NCI-H748 (cell line): ENCODE measurements around the gene PRR18.

Source experiments
- DNase-seq: peaks from one replicate; lab custom pipeline; 2025; ENCODE audit not compliant: unreplicated experiment; lab: John Stamatoyannopoulos, UW

Gene PRR18

DNA sequence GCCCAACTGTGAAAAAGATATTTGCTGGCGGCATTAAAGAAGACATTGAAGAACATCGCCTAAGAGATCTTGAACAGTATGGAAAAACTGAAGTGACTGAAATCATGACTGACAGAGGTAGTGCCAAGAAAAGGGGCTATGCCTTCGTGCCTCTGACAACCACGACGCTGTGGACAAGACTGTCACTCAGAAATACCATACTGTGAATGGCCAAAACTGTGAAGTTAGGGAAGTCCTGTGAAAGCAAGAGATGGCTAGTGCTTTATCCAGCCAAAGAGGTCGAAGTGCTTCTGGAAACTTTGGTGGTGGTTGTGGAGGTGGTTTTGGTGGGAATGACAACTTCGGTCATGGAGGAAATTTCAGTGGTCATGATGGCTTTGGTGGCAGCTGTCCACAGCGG is 26.7 kb upstream of the PRR18 start:
- no peak for DNase-seq

DNA sequence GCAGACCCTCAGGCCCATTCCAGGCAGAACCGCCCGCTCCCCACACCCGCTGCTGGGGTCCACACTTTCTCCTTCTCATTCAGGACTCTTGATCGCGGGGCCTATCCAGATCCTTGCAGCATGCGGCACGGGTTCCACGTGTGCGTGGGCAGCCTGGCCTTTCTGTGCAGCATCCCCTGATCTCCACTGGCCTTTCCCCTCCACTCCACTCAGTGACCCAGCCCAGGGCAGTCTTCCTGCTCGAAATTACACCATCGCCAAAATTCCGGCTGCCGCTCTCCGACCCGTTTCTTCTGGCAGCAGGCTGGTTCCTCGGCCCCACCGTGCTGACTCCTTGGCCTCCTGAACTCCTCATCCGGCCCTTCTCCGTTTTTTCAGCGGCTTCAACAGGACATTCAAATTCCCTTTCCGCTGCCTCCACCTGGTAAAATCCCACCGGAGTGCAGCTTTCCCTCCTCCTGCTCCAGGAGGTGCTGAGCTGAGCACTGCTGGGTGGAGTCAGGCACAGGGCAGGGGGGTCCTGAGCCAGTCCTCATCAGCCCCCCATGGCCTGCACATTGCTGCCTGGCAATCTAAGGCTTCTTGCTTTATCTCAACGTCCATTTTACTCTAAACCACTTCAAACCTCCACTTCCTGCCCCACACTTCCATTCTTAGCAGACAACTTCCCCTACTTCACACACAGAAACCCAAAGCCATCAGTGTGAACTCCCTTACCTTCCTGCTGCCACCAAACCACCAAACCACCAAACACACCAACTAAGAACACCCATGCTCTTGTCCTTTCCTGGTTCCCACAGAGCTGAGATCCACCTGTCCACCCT is 25.2 kb upstream of the PRR18 start:
- DNase-seq, result no peak

DNA sequence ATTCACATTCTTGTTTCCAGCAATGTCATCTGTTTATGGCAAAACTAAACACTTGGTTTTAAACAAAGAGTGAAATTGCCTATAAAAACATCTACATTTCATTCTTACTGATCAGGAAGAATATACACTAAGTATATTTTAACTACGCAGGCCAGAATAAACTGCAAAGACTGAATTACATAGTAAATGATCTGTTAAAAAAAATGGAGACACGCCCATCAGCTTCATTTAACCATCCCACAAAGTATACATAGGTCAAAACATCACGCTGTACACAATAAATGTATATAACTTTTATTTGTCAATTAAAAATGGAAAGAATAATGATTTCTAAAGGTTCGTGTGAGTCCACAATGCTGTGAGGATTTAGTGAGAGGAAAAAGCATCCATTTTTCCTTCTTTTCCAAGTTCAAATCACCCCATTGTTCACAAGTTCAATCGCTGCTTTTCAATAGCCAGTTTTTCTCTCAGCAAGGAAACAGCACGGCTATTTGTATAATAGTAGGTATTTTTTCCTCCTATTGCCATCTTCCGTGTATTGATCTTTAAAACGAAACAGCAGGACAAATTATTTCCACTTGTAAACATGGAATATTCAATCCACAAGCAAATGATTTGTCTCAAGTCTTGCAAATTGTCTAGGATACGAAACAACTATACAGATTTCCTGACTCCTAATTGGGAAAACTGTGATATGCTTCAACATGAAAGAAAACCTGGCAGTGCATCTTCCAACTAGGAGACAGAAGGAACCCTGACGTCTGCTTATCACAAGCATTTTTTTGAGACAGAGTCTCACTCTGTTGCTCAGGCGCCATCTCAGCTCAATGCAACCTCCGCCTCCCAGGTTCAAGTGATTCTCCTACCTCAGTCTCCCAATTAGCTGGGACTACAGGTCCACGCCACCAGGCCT is 23.6 kb upstream of the PRR18 start:
- DNase-seq, result no peak

DNA sequence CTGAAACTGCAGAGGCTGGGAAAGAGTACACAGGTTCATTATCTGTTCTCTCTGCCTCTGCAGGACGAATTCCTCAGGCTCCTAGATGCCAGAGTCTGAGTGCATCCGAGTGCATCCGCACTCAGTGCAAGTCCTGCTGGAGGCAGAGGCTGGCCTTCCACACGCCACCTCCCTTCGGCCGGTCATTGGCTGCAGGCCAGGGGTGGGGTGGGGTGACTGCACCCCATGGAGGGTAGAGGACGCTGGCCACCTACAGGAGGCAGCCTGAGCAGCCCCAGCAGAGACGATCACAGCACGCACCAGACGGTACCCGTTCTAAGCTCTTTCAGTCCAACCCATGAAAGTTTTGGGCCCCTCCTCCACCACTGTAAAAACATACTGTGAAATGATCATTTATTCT is 22.4 kb upstream of the PRR18 start:
- DNase-seq, result no peak

- no peak for DNase-seq
Measured at GRCh38 chr6:166325383-166326042, 17.3 kb upstream of the PRR18 start.

- no peak for DNase-seq
Measured at GRCh38 chr6:166323395-166323794, 15.2 kb upstream of the PRR18 start.

DNA sequence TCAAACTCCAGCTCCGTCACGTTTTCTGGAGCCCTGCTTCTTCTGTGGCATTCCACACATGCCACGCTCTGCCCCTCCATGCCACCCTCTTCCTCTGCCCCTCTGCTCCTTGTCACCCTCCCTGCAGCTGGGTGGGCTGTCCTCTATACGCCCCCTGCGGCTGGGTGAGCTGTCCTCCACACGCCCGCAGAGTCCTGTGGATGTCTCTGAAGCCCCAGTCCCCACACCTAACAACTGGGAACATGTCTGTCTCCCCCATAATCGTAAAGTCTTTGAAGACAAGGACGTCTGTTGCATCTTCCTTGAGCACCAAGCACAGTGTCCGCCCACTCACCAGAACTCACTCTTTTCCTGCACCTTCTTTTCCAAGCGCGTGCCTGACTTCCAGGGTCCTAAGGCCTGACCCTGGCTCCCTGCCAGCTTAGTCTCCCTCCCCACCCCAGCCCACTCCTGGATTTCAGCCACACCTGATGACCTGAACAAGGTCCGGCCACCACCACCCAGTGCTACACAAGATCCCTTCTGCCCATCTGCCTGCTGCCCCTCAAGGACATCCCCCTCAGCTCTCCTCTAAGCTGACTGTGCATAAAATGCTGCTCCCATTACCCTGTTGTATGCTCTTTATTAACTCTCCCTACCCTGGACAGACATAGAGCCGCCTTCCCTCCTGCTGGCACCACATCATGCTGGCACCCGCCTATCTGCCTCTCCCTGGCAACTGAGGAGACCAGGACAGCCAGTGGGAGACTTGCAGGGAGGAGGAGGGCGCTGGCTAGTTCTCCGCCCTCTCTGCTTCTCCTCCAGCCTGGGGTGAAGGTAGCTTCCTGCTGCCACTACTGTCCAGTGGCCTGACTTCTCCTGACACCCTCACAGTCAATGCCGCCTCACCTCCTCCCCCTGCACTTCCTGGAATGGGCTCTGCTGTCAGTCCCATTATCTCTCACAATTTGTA is 10.7 kb upstream of the PRR18 start:
- DNase-seq, result peak; percentile 7

DNA sequence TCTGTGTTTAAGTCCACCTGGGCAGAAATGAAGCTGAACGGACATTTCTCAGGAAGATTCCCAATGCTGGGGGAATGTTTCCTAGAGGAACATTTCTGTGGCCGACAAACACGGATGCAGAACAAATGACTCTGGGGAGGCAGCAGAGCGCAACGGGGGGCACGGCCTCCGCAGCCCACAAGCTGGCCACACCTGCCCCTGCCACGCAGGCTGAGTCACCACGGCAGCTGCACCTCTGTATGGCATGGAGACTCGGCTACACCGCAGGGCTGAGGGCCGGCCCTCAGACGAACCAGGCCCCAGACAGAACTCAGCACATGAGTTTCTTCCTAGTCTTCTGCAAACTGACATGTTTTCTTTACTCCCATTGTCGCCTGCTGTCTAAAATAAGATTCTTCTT is 10.0 kb upstream of the PRR18 start:
- no peak for DNase-seq

- DNase-seq, result no peak
Measured at GRCh38 chr6:166317261-166318212, 9.3 kb upstream of the PRR18 start.

- no peak for DNase-seq
Measured at GRCh38 chr6:166315436-166315835, 7.2 kb upstream of the PRR18 start.

GRCh38 chr6:166314454-166314853 is 6.3 kb upstream of the PRR18 start:
- DNase-seq, result no peak

DNA sequence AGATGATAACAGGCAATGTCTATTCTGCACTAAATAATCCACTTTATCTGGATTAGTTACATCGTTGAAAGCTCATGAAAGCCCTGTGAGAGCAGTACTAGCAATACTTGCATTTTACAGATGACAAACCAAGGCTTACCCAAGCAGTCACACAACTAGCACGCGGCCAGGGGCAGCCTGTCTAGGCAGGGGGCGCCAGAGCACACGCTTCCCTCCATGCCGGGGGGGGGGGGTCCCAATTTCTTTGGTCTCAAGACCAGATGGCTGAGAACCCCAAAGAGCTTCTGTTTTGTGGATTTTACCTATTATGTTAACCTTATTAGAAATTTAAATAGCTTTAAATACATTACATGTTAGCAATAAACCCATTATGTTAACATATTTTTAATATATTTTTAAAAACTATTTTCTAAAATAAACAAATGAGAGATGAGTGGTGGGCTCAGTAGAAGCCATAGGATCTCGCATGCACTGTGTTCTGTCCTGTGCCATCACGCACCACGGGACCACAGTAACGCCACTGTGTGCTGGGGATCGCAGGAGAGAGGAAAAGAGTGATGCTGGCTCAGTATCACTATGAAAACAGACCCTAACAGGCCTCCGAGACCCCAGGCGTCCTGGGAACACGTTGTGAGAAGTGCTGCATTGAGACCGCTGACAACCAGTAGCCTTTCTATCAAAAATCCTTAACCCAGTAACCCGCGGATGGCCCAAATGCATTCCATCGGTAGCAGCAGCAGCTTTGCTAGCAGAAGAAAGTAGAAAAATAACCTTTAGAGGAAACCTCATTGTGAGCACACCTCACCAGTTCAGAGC is 5.3 kb upstream of the PRR18 start:
- peak; percentile 62 for DNase-seq

- DNase-seq, result no peak
Measured at GRCh38 chr6:166312832-166313231, 4.6 kb upstream of the PRR18 start.

GRCh38 chr6:166310634-166311033 is 2.4 kb upstream of the PRR18 start:
- DNase-seq, result no peak

DNA sequence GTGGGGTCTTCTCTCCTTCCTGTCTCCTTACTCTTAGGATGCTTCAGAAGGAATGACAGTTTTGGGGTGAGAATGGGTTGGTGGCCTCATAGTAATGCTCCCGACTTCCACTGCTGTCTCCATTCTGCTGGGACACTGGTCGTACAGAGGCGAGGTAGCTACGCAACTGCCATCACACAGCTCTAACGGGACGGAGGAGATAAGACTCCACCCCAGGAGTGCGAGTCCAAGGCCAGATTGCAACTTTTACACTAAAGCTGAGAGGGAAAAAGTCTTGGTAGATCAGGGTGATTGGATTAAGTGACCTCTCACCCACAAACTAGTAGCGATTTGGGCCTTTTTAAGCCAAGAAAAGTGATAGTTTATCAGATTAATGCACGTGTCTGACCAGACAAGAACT is 1.8 kb upstream of the PRR18 start:
- no peak for DNase-seq

DNA sequence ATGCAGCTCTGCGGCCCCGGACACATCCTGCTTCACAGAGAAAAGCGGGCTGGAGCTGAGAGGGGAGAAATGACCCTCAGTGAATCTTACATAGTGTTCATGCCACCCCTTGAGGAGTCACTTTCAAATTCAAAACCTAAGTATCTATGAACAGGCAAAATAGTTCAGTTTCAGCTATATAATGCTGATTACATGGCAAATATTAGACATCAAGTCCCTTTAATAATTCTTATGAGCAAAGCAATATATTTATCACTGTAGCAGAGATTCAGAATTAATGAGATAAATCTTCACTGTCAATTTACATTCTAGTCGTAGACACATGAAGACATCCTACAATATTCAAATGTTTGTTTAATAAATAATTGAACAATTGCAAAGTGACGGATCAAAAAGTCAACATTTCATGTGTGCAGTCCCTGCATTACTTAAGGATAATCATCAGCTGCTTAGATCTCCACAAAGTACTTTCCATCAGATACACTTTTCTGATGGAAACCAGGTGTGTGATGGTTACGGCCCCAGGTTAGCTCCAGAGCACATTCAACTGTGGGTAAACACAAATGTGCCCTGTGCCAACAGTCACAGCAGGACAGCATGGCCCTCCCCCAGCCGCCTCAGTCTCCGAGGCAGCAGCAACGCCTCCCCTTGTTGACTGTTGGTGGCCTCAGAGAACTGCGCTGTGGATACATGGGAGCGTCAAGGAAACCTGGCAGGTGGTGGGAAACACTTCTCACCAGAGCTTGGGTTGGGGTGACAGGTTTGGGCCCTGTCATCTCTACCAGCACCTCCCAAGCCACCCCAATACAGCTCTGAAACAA is 787 bp upstream of the PRR18 start:
- DNase-seq, result peak; percentile 97
